Activated CD4-positive, alpha-beta T cell treated with anti-CD3 and anti-CD28 coated beads, Interleukin-2, amount 50 U/mL, for 4 hours (primary cell): Measurements from ENCODE around the gene FBN3.

Experiments used
- DNase-seq, 2 experiments: peaks; one replicate each; pipeline ENCODE4 v3.0.0-alpha.2; 2020

Gene FBN3

GRCh38 chr19:8087876-8088275 lies 61.5 kb downstream of the FBN3 start:
- no peak for DNase-seq

- no peak for DNase-seq
Observed at GRCh38 chr19:8086849-8087248, 62.5 kb downstream of the FBN3 start.

- DNase-seq = no peak
Observed at GRCh38 chr19:8085598-8086408, 63.6 kb downstream of the FBN3 start.

GRCh38 chr19:8084152-8084551 lies 65.2 kb downstream of the FBN3 start:
- DNase-seq = no peak

- DNase-seq = no peak
Observed at GRCh38 chr19:8083141-8083540, 66.3 kb downstream of the FBN3 start.

GRCh38 chr19:8081569-8082550 lies 67.5 kb downstream of the FBN3 start:
- no peak for DNase-seq

- DNase-seq = no peak
Observed at GRCh38 chr19:8080832-8081231, 68.6 kb downstream of the FBN3 start.

- DNase-seq = no peak
Observed at GRCh38 chr19:8079988-8080387, 69.4 kb downstream of the FBN3 start.

GRCh38 chr19:8075158-8076074 lies 74.0 kb downstream of the FBN3 start:
- no peak for DNase-seq

- DNase-seq = no peak
Observed at GRCh38 chr19:8074501-8074900, 74.9 kb downstream of the FBN3 start.

GRCh38 chr19:8071912-8072311 lies 77.5 kb downstream of the FBN3 start:
- no peak for DNase-seq

- no peak for DNase-seq
Observed at GRCh38 chr19:8069096-8069973, 80.1 kb downstream of the FBN3 start.

- no peak for DNase-seq
Observed at GRCh38 chr19:8065875-8066261, 83.5 kb downstream of the FBN3 start.

GRCh38 chr19:8064911-8065874 lies 84.2 kb downstream of the FBN3 start:
- DNase-seq = no peak

GRCh38 chr19:8057545-8058270 lies 91.7 kb downstream of the FBN3 start:
- DNase-seq = no peak

- DNase-seq = no peak
Observed at GRCh38 chr19:8056533-8056932, 92.9 kb downstream of the FBN3 start.

- DNase-seq = no peak
Observed at GRCh38 chr19:8054169-8054568, 95.2 kb downstream of the FBN3 start.

GRCh38 chr19:8052464-8052859 lies 96.9 kb downstream of the FBN3 start, which contains the start of gene CCL25:
TSS of gene CCL25 (plus strand) at chr19:8052760. CDS start at chr19:8053050, 290 bp downstream.
- no peak for DNase-seq

- peak; percentile 86 to 87 for DNase-seq
Observed at GRCh38 chr19:8050274-8051096, 98.9 kb downstream of the FBN3 start.
